ENCODE results near the gene CCDC15.

DNA sequence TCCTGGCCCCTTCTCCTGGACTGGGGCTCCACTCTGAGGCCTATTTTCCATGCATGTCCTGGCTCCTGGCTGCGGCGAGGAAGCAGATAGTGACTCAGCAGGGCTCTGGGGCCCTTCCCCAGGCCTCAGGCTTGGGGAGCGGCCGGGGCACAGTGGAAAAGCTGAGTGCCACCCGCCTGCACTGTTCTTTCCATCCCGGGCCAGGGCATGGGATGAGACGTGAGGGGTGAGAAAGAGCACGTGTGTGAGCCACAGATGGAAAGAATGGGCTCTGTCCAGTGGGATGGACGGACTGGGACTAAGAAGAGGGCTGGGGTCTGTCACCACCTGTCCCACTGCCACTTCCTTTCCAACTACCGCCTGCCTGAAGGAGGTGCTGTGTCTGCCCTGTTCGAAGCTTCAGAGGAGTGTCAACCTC is 121.9 kb downstream of the CCDC15 start:
- TF ChIP-seq, protein P1, sequence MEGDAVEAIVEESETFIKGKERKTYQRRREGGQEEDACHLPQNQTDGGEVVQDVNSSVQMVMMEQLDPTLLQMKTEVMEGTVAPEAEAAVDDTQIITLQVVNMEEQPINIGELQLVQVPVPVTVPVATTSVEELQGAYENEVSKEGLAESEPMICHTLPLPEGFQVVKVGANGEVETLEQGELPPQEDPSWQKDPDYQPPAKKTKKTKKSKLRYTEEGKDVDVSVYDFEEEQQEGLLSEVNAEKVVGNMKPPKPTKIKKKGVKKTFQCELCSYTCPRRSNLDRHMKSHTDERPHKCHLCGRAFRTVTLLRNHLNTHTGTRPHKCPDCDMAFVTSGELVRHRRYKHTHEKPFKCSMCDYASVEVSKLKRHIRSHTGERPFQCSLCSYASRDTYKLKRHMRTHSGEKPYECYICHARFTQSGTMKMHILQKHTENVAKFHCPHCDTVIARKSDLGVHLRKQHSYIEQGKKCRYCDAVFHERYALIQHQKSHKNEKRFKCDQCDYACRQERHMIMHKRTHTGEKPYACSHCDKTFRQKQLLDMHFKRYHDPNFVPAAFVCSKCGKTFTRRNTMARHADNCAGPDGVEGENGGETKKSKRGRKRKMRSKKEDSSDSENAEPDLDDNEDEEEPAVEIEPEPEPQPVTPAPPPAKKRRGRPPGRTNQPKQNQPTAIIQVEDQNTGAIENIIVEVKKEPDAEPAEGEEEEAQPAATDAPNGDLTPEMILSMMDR (IDR thresholded peaks at IDR 0.05) = no peak
- no peak for TF ChIP-seq POLR2A (IDR thresholded peaks at IDR 0.05)
